Activated CD4-positive, alpha-beta T cell treated with anti-CD3 and anti-CD28 coated beads for 36 hours (primary cell): Measurements from ENCODE around the gene CRACR2A. TPM values are rescaled to one million over a fixed set of nuclear protein-coding genes. Genes with fewer than 3 reads are reported as not detected.

ENCODE experiments used
- ATAC-seq: fragments of 200-7000 bp; cut with Tn5 transposase; one replicate; pipeline ENCODE4 v1.10.0; 2021; ENCODE audit warnings: mild to moderate bottlenecking, moderate library complexity
- CTCF ChIA-PET: fragments of 350-600 bp; sonication (Branson Sonifier 250); formaldehyde crosslinking; loops from one replicate; lab custom pipeline; 2021; ENCODE audit warnings: antibody characterized with exemption; lab: Charles Lee
- POLR2A ChIA-PET: fragments of 350-600 bp; sonication (Branson Sonifier 250); formaldehyde crosslinking; loops from one replicate; lab custom pipeline; 2021; ENCODE audit warnings: antibody characterized with exemption, inconsistent platforms; lab: Charles Lee
- DNase-seq: peaks from one replicate; pipeline ENCODE4 v3.0.0-alpha.2; 2020
- H3K27ac Mint-ChIP-seq: one replicate; pipeline ENCODE4 v1.8.0; 2021; ENCODE audit warnings: mixed read lengths
- H3K27me3 Mint-ChIP-seq: one replicate; pipeline ENCODE4 v1.8.0; 2021; ENCODE audit warnings: mixed read lengths
- H3K36me3 Mint-ChIP-seq: one replicate; pipeline ENCODE4 v1.8.0; 2021; ENCODE audit warnings: low read depth, mixed read lengths
- H3K4me1 Mint-ChIP-seq: one replicate; pipeline ENCODE4 v1.8.0; 2021; ENCODE audit warnings: mixed read lengths
- H3K4me3 Mint-ChIP-seq: one replicate; pipeline ENCODE4 v1.8.0; 2021; ENCODE audit warnings: mild to moderate bottlenecking, moderate library complexity, mixed read lengths
- H3K9me3 Mint-ChIP-seq: one replicate; pipeline ENCODE4 v1.8.0; 2021; ENCODE audit warnings: low read depth, mixed read lengths
- intact Hi-C, 2 experiments: fragments of 100-400 bp; cut with DNase I in 1 of 2; cut with micrococcal nuclease in 1 of 2; formaldehyde crosslinking; loops; one replicate each; pipeline versions ENCODE4 v1.14.2 to v1.15.1; 2022 to 2024; cut with DNase I, micrococcal nuclease
- total RNA-seq, 2 experiments: library from RNA; stranded (reverse); gene quantifications; one replicate each; pipeline ENCODE4 v1.2.3, GENCODE V29; 2021

The CRACR2A gene
- total RNA-seq, 2 experiments from 2014 or later, result 19.2 to 22.5 TPM

- CTCF ChIA-PET, result interaction anchor here (0.7 to 1.2 kb wide), 2 partner anchors 10 to 214 kb away, joined by 3 read pairs; no protein-coding TSS in a partner anchor
- H3K4me3 Mint-ChIP-seq, result no peak overlapping the region
- no peaks in the 10 kb centered on the region for H3K4me1 Mint-ChIP-seq
- no peak overlapping the region for H3K27ac Mint-ChIP-seq
- no peaks in the 10 kb centered on the region for H3K9me3 Mint-ChIP-seq
- H3K27me3 Mint-ChIP-seq, result peaks cover 5% of the 10 kb centered on the region
- POLR2A ChIA-PET, result no interaction called here
- no peaks in the 10 kb centered on the region for H3K36me3 Mint-ChIP-seq
- ATAC-seq, result no peak
- intact Hi-C loops, result no loop called here
- no peak for DNase-seq
These were observed 163.2 kb downstream of the CRACR2A start for GRCh38 chr12:3589745-3590144.

GRCh38 chr12:3587402-3588013, 165.4 kb downstream of the CRACR2A start:
- no peaks in the 10 kb centered on the region for H3K36me3 Mint-ChIP-seq
- peaks cover 2% of the 10 kb centered on the region for H3K9me3 Mint-ChIP-seq

GRCh38 chr12:3583656-3584334, 169.1 kb downstream of the CRACR2A start:
- ChIA-PET POLR2A (no interaction called here), CTCF (no interaction called here)
- no peak overlapping the region for H3K4me3 Mint-ChIP-seq
- H3K27ac Mint-ChIP-seq, result no peak overlapping the region
- no peak for DNase-seq
- intact Hi-C loops, result no loop called here
- no peaks in the 10 kb centered on the region for H3K27me3 Mint-ChIP-seq
- no peak for ATAC-seq
- H3K36me3 Mint-ChIP-seq, result no peaks in the 10 kb centered on the region
- peaks cover 2% of the 10 kb centered on the region for H3K9me3 Mint-ChIP-seq
- no peaks in the 10 kb centered on the region for H3K4me1 Mint-ChIP-seq

More at GRCh38 chr12:3587402-3588013, 165.4 kb downstream of the CRACR2A start:
- H3K27me3 Mint-ChIP-seq, result no peaks in the 10 kb centered on the region
- no peak overlapping the region for H3K27ac Mint-ChIP-seq
- CTCF ChIA-PET, result interaction anchor here (0.6 kb wide), 1 partner anchor 52 kb away, joined by 5 read pairs; no protein-coding TSS in a partner anchor
- POLR2A ChIA-PET, result no interaction called here
- DNase-seq (no peak), ATAC-seq (no peak)
- H3K4me3 Mint-ChIP-seq, result no peak overlapping the region
- intact Hi-C loops, result no loop called here
- no peaks in the 10 kb centered on the region for H3K4me1 Mint-ChIP-seq

DNA sequence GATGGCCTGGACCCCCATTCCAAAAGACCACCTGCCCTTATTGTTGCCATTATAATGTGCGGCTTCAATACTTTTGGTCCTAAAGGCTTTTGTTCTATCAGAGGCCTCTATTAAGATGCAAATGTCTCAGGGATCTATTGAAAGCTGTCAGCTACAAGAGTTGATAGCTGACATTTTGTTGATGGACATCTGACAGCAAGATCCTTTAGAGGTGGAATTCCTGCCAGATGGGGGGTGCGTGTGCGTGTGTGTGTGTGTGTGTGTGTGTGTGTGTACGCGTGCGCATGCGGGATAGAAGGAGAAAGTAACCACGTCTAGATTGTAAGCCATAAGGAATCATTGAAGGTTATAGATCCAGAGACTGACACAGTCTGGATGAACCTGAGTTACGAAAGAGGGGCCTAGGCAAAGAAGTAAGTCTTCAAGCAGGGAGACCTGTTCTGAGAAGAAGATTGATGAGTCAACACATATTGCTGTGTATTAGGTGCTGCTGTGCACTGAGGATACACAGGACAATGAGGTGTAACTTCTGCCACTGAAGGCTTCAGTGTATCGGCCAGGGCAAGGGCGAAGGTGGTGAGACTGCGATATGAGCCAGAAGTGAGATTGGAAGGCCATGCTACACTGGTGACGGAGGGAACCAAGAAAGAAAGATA, 172.7 kb downstream of the CRACR2A start:
- H3K27me3 Mint-ChIP-seq, result no peaks in the 10 kb centered on the region
- H3K4me3 Mint-ChIP-seq, result no peak overlapping the region
- intact Hi-C loops, result no loop called here
- no peaks in the 10 kb centered on the region for H3K4me1 Mint-ChIP-seq
- H3K27ac Mint-ChIP-seq, result no peak overlapping the region
- ChIA-PET POLR2A (no interaction called here), CTCF (interaction anchor here (0.6 kb wide), 2 partner anchors 10 to 50 kb away, joined by 3 read pairs; no protein-coding TSS in a partner anchor)
- ATAC-seq, result no peak
- H3K36me3 Mint-ChIP-seq, result no peaks in the 10 kb centered on the region
- peaks cover 2% of the 10 kb centered on the region for H3K9me3 Mint-ChIP-seq
- no peak for DNase-seq

- ChIA-PET POLR2A (no interaction called here), CTCF (interaction anchor here (0.6 kb wide), 2 partner anchors 11 to 50 kb away, joined by 3 read pairs; no protein-coding TSS in a partner anchor)
- Mint-ChIP-seq H3K4me1 (no peaks in the 10 kb centered on the region), H3K9me3 (peaks cover 2% of the 10 kb centered on the region), H3K27ac (no peak overlapping the region), H3K36me3 (no peaks in the 10 kb centered on the region), H3K4me3 (no peak overlapping the region), H3K27me3 (no peaks in the 10 kb centered on the region)
- DNase-seq (no peak), ATAC-seq (no peak)
- intact Hi-C loops, result no loop called here
These were observed 173.3 kb downstream of the CRACR2A start for GRCh38 chr12:3579446-3580093.

DNA sequence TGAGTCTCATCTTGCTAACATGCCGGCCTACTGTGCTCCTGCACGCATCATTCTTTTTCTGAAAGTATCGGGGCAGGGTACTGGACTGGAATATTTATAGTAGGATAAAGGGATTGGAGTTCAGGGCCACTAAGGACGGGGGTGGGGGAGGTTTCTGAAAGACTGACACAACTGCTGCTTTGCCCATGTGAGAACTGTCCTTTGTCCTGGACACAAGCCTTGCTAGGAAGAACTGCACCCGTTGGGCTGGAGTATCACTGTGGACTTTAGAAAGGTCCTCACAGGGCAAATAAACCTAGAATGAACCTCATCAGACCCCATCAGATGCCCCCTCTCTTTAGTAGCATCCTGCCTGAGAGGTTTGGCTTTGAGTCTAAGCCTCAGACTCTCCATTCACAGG, 174.4 kb downstream of the CRACR2A start:
- H3K4me1 Mint-ChIP-seq, result no peaks in the 10 kb centered on the region
- no peaks in the 10 kb centered on the region for H3K9me3 Mint-ChIP-seq
- H3K27ac Mint-ChIP-seq, result no peak overlapping the region
- POLR2A ChIA-PET, result interaction anchor here (0.7 kb wide), 1 partner anchor 384 kb away, joined by 4 read pairs; no protein-coding TSS in a partner anchor
- CTCF ChIA-PET, result no interaction called here
- DNase-seq, result no peak
- no peak for ATAC-seq
- H3K4me3 Mint-ChIP-seq, result no peak overlapping the region
- intact Hi-C loops, result no loop called here
- H3K27me3 Mint-ChIP-seq, result no peaks in the 10 kb centered on the region
- no peaks in the 10 kb centered on the region for H3K36me3 Mint-ChIP-seq

GRCh38 chr12:3576891-3577290, 176.0 kb downstream of the CRACR2A start:
- peaks cover 2% of the 10 kb centered on the region for H3K4me1 Mint-ChIP-seq
- CTCF ChIA-PET, result no interaction called here
- no peak overlapping the region for H3K27ac Mint-ChIP-seq
- intact Hi-C loops, result no loop called here
- H3K9me3 Mint-ChIP-seq, result no peaks in the 10 kb centered on the region
- POLR2A ChIA-PET, result no interaction called here
- no peaks in the 10 kb centered on the region for H3K27me3 Mint-ChIP-seq
- DNase-seq (no peak), ATAC-seq (no peak)
- H3K36me3 Mint-ChIP-seq, result no peaks in the 10 kb centered on the region
- no peak overlapping the region for H3K4me3 Mint-ChIP-seq

DNA sequence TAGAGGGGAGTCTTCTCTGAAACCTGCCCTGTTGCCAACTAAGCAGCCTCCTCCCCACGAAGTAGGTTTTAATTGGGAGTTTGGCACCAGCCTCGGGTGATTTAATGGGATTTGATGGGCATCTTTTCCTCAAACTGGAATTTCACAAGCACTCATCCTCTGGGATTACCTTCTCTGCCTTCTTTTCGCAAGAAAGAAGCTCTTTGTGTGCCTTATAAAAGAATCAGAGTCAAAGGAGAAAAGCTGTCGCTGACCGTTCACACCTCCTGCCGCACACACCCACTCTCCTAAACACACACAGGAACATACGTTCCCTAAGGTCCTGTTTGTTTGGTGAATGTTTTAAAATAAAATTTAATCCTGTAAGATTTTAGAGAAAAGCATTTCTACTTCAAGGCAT, 177.9 kb downstream of the CRACR2A start:
- Mint-ChIP-seq H3K9me3 (no peaks in the 10 kb centered on the region), H3K4me3 (no peak overlapping the region), H3K4me1 (peaks cover 2% of the 10 kb centered on the region), H3K27ac (no peak overlapping the region), H3K27me3 (no peaks in the 10 kb centered on the region), H3K36me3 (no peaks in the 10 kb centered on the region)
- ATAC-seq (no peak), DNase-seq (no peak)
- intact Hi-C loops, result no loop called here
- POLR2A ChIA-PET, result interaction anchor here (0.6 kb wide), 1 partner anchor 59 kb away, joined by 3 read pairs; no protein-coding TSS in a partner anchor
- CTCF ChIA-PET, result no interaction called here

GRCh38 chr12:3572560-3572959, 180.3 kb downstream of the CRACR2A start:
- H3K27me3 Mint-ChIP-seq, result no peaks in the 10 kb centered on the region
- H3K4me3 Mint-ChIP-seq, result no peak overlapping the region
- H3K36me3 Mint-ChIP-seq, result no peaks in the 10 kb centered on the region
- ATAC-seq (no peak), DNase-seq (no peak)
- intact Hi-C loops, result no loop called here
- POLR2A ChIA-PET, result no interaction called here
- CTCF ChIA-PET, result no interaction called here
- H3K27ac Mint-ChIP-seq, result no peak overlapping the region
- no peaks in the 10 kb centered on the region for H3K9me3 Mint-ChIP-seq
- peaks cover 2% of the 10 kb centered on the region for H3K4me1 Mint-ChIP-seq

GRCh38 chr12:3571724-3572123, 181.2 kb downstream of the CRACR2A start:
- Mint-ChIP-seq H3K9me3 (no peaks in the 10 kb centered on the region), H3K27ac (no peak overlapping the region), H3K36me3 (no peaks in the 10 kb centered on the region), H3K4me1 (peaks cover 2% of the 10 kb centered on the region), H3K4me3 (no peak overlapping the region), H3K27me3 (no peaks in the 10 kb centered on the region)
- ChIA-PET CTCF (interaction anchor here (0.8 kb wide), 1 partner anchor 124 kb away, joined by 3 read pairs; no protein-coding TSS in a partner anchor), POLR2A (no interaction called here)
- ATAC-seq, result no peak
- intact Hi-C loops, result no loop called here
- DNase-seq, result no peak

DNA sequence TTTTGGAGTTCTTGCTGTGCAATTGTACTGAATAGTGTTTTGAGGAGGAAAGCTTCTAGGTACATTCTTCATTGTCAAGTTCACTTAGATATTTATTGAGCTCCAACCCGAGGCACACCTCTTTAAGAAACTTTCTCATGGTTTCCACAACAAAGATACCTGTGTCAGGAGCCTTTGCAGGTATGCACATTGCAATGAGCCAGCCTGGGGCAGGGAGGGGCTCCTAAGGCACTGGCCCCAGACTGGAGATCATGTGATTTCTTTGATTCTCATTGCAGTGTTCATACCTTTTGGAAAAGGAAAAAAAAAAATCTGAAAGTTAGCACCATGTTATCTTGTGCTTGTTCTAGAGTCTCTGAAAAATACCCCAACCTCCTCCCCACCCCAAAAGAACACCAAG, 181.6 kb downstream of the CRACR2A start:
- CTCF ChIA-PET, result interaction anchor here (0.8 kb wide), 1 partner anchor 123 kb away, joined by 3 read pairs; no protein-coding TSS in a partner anchor
- intact Hi-C loops, result no loop called here
- Mint-ChIP-seq H3K9me3 (no peaks in the 10 kb centered on the region), H3K27me3 (no peaks in the 10 kb centered on the region), H3K36me3 (no peaks in the 10 kb centered on the region), H3K4me3 (no peak overlapping the region), H3K4me1 (peaks cover 2% of the 10 kb centered on the region), H3K27ac (no peak overlapping the region)
- DNase-seq (no peak), ATAC-seq (no peak)
- POLR2A ChIA-PET, result no interaction called here
